Measurements from ENCODE around the gene SERTAD4.

DNA sequence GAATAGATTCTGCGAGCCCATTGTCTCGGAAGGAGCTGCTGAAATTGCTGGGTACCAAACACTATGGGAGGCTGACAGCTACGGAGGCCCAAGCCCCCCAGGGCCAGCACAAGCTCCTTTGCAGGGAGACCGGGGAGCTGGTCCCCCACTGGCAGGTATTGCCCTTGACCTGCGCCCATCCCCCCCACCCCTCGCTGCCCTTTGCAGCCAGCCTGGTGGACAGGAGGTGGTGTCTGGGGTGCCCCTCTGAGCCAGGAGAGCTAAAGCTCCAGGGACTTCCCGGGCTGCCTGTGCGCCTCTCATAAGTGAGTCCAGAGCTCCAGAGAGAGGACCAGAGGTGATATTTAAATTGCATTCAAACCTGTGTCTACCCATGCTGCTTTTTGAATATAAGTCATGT, 5.4 kb downstream of the SERTAD4 start:
- TF ChIP-seq, protein P1, sequence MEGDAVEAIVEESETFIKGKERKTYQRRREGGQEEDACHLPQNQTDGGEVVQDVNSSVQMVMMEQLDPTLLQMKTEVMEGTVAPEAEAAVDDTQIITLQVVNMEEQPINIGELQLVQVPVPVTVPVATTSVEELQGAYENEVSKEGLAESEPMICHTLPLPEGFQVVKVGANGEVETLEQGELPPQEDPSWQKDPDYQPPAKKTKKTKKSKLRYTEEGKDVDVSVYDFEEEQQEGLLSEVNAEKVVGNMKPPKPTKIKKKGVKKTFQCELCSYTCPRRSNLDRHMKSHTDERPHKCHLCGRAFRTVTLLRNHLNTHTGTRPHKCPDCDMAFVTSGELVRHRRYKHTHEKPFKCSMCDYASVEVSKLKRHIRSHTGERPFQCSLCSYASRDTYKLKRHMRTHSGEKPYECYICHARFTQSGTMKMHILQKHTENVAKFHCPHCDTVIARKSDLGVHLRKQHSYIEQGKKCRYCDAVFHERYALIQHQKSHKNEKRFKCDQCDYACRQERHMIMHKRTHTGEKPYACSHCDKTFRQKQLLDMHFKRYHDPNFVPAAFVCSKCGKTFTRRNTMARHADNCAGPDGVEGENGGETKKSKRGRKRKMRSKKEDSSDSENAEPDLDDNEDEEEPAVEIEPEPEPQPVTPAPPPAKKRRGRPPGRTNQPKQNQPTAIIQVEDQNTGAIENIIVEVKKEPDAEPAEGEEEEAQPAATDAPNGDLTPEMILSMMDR (IDR thresholded peaks at IDR 0.05): no peak
- no peak for TF ChIP-seq POLR2AphosphoS5 (IDR thresholded peaks at IDR 0.05)
- no peak for TF ChIP-seq POLR2A (IDR thresholded peaks at IDR 0.05)
- no peak for TF ChIP-seq EP300 (IDR thresholded peaks at IDR 0.05)
